Endothelial cell of umbilical vein (primary cell): ENCODE data around the gene FAM20B. TPM values are rescaled to one million over a fixed set of nuclear protein-coding genes. Genes with fewer than 3 reads are reported as not detected.
"Not testable (repeated sequence)": the region's sequence is repeated elsewhere in the genome, so short reads cannot be mapped to it uniquely, and the experiment has no call there.

Experiments
- BruUV-seq: library from RNA; stranded (reverse); fragments of 400-500 nt; replicated peaks from 2 replicates; lab custom pipeline; 2021; lab: Mats Ljungman, UMichigan
- CTCF ChIA-PET: fragments of 300-600, 350-600 bp; sonication (Branson Sonifier 250); formaldehyde crosslinking; loops from one replicate; lab custom pipeline; 2021; ENCODE audit warnings: antibody characterized with exemption, inconsistent platforms; lab: Charles Lee
- POLR2A ChIA-PET: fragments of 300-600, 350-600 bp; sonication (Branson Sonifier 250); formaldehyde crosslinking; loops from one replicate; lab custom pipeline; 2021; ENCODE audit warnings: antibody characterized with exemption, inconsistent platforms; lab: Charles Lee
- DNase-seq: peaks from one replicate; pipeline ENCODE4 v3.0.0-alpha.2; 2011; ENCODE audit warnings: low read depth, low spot score
- FAIRE-seq: peaks from 2 replicates; lab custom pipeline; 2011; peaks lifted over from hg19 to GRCh38; lab: Jason Lieb, UNC
- H2AFZ ChIP-seq: 2 replicates; pipeline ENCODE4 v1.6.0; 2012; ENCODE audit warnings: low read depth, low read length, control low read depth, inconsistent platforms
- H3K27ac ChIP-seq: 2 replicates; pipeline ENCODE4 v1.5.1; 2011; ENCODE audit warnings: low read depth, mild to moderate bottlenecking, control low read depth, low read length, moderate library complexity; ENCODE audit not compliant: insufficient read depth
- H3K27me3 ChIP-seq, 2 experiments: 2 replicates each; pipeline versions ENCODE4 v1.6.0 to v1.6.1; 2011; ENCODE audit warnings: low read length in 2 of 2, mixed read lengths in 1 of 2; ENCODE audit not compliant: control insufficient read depth in 2 of 2, insufficient read depth in 2 of 2
- H3K36me3 ChIP-seq, 2 experiments: 2 replicates in 1 of 2; 3 replicates in 1 of 2; pipeline ENCODE4 v1.5.1; 2011; ENCODE audit warnings: low read length in 2 of 2, mild to moderate bottlenecking in 1 of 2, moderate library complexity in 1 of 2; ENCODE audit not compliant: control insufficient read depth in 2 of 2, insufficient read depth in 2 of 2; ENCODE audit errors: extremely low read depth in 1 of 2
- H3K4me1 ChIP-seq: 3 replicates; pipeline ENCODE4 v1.5.1; 2011; ENCODE audit warnings: mild to moderate bottlenecking, low read length; ENCODE audit not compliant: control insufficient read depth, insufficient read depth; ENCODE audit errors: extremely low read depth
- H3K4me2 ChIP-seq: 2 replicates; pipeline ENCODE4 v1.6.1; 2011; ENCODE audit warnings: low read length, control low read depth, mixed read lengths; ENCODE audit not compliant: insufficient read depth
- H3K4me3 ChIP-seq, 3 experiments: fragments of 200-600 bp in 1 of 3; sonication (generic), shearing (Covaris generic) in 1 of 3; replicated peaks in 1 of 3; 2 replicates each; pipeline ENCODE4 v1.5.1; 2011 to 2016; ENCODE audit warnings: control low read depth in 3 of 3, low read length in 3 of 3, mild to moderate bottlenecking in 2 of 3, inconsistent platforms in 1 of 3, low read depth in 1 of 3, moderate library complexity in 1 of 3; ENCODE audit not compliant: insufficient read depth in 1 of 3
- H3K79me2 ChIP-seq: 2 replicates; pipeline ENCODE4 v1.6.0; 2012; ENCODE audit warnings: low read length, inconsistent platforms; ENCODE audit not compliant: control insufficient read depth, insufficient read depth
- H3K9ac ChIP-seq: replicated peaks from 2 replicates; pipeline ENCODE3; 2011; ENCODE audit warnings: low read length, control low read depth; ENCODE audit not compliant: insufficient read depth; ENCODE audit errors: extremely low read depth
- H3K9me1 ChIP-seq: replicated peaks from 3 replicates; pipeline ENCODE4 v1.6.0; 2011; ENCODE audit warnings: mild to moderate bottlenecking, low read length; ENCODE audit not compliant: control insufficient read depth, insufficient read depth; ENCODE audit errors: extremely low read depth
- H3K9me3 ChIP-seq: replicated peaks from 2 replicates; pipeline ENCODE4 v1.5.1; 2012; ENCODE audit warnings: low read length, inconsistent platforms; ENCODE audit not compliant: control insufficient read depth, insufficient read depth
- H4K20me1 ChIP-seq: replicated peaks from 2 replicates; pipeline ENCODE3; 2011; ENCODE audit warnings: mild to moderate bottlenecking, low read length; ENCODE audit not compliant: control insufficient read depth, insufficient read depth; ENCODE audit errors: extremely low read depth
- CTCF ChIP-seq, 2 donors: IDR thresholded peaks; 1 replicate in 1 of 2; 2 replicates in 1 of 2; pipeline ENCODE4 v1.5.1; 2011; ENCODE audit warnings: low read length in 2 of 2, mild to moderate bottlenecking in 2 of 2, moderate library complexity in 2 of 2, control low read depth in 1 of 2, inconsistent platforms in 1 of 2, low read depth in 1 of 2; ENCODE audit not compliant: insufficient read depth in 1 of 2; ENCODE audit errors: extremely low read depth in 1 of 2
- EZH2 ChIP-seq: IDR thresholded peaks from 2 replicates; pipeline ENCODE4 v1.6.1; 2012; ENCODE audit warnings: borderline replicate concordance, low read depth, mild to moderate bottlenecking, moderate library complexity, low read length, inconsistent platforms; ENCODE audit not compliant: severe bottlenecking
- FOS ChIP-seq: IDR thresholded peaks from 2 replicates; pipeline ENCODE4 v1.6.1; 2011; ENCODE audit warnings: mild to moderate bottlenecking, low read length, moderate library complexity, borderline replicate concordance; ENCODE audit not compliant: insufficient read depth
- GATA2 ChIP-seq: IDR thresholded peaks from 2 replicates; pipeline ENCODE4 v1.7.0; 2011; ENCODE audit warnings: low read depth, mild to moderate bottlenecking, moderate library complexity, mixed read lengths, low read length; ENCODE audit not compliant: insufficient read length, insufficient read depth
- JUN ChIP-seq: IDR thresholded peaks from 2 replicates; pipeline ENCODE4 v1.6.1; 2011; ENCODE audit warnings: borderline replicate concordance, low read depth; ENCODE audit not compliant: insufficient read length, insufficient read depth
- MAX ChIP-seq: IDR thresholded peaks from 2 replicates; pipeline ENCODE4 v1.6.1; 2011; ENCODE audit not compliant: insufficient read depth, insufficient read length
- MYC ChIP-seq: IDR thresholded peaks from one replicate; pipeline ENCODE4 v1.6.1; 2011; ENCODE audit warnings: mild to moderate bottlenecking, low read depth, low read length
- POLR2A ChIP-seq: IDR thresholded peaks from 2 replicates; pipeline ENCODE4 v1.6.1; 2012; ENCODE audit warnings: low read depth, mild to moderate bottlenecking, control low read depth, low read length
- POLR2AphosphoS5 ChIP-seq: IDR thresholded peaks from 2 replicates; pipeline ENCODE4 v1.6.1; 2012; ENCODE audit warnings: low read depth, mild to moderate bottlenecking, control low read depth, low read length, moderate library complexity; ENCODE audit not compliant: insufficient read depth
- dilution Hi-C: fragments of 300-500 bp; cut with MboI; formaldehyde crosslinking; loops from one replicate; pipeline ENCODE4 v1.15.0; 2019; ENCODE audit warnings: low sequenced_read_pairs; ENCODE audit not compliant: extremely low pct_ligation_motif_present
- intact Hi-C: fragments of 100-400 bp; cut with micrococcal nuclease; formaldehyde crosslinking; loops from one replicate; pipeline ENCODE4 v1.10.0; 2022
- polyA plus RNA-seq, 4 experiments: library from polyadenylated mRNA; depleted of rRNA in 3 of 4; stranded (reverse) in 3 of 4; unstranded in 1 of 4; fragments of >200 nt; gene quantifications; 2 replicates each; pipeline versions ENCODE4 v1.2.1 to v1.2.3, GENCODE V29; 2011 to 2012; ENCODE audit warnings: missing spikeins in 1 of 4
- total RNA-seq: library from RNA; stranded (reverse); gene quantifications from 2 replicates; pipeline ENCODE4 v1.2.3, GENCODE V29; 2021

FAM20B gene
- total and polyA plus RNA-seq, 2 donors (not counting 3 experiments of a cell fraction or from before 2014, with no cell fraction given): 10.0 to 35.1 TPM

- H3K9me1 ChIP-seq: no peaks in the 10 kb centered on the region
- no peaks in the 10 kb centered on the region for H3K36me3 ChIP-seq
- ChIA-PET POLR2A (no interaction called here), CTCF (no interaction called here)
- no peak overlapping the region for H3K4me3 ChIP-seq
- no peaks in the 10 kb centered on the region for H3K4me1 ChIP-seq
- no peak overlapping the region for H2AFZ ChIP-seq
- H3K27me3 ChIP-seq: no peaks in the 10 kb centered on the region
- no peak overlapping the region for H3K27ac ChIP-seq
- DNase-seq (no peak), FAIRE-seq (no peak)
- H3K4me2 ChIP-seq: no peak overlapping the region
- intact Hi-C loops (no loop called here), dilution Hi-C loops (no loop called here)
- H3K9me3 ChIP-seq: no peaks in the 10 kb centered on the region
- no peak overlapping the region for H3K9ac ChIP-seq
- TF ChIP-seq POLR2A (no peak), EZH2 (no peak), POLR2AphosphoS5 (no peak), FOS (no peak), MAX (no peak), JUN (no peak), MYC (no peak), GATA2 (no peak), CTCF (IDR thresholded peaks at IDR 0.05; ENCODE audit: extremely low read depth in 1 of 2, insufficient read depth in 1 of 2, low read depth in 1 of 2, low read length in 2 of 2) (no peak)
- no TSS peak for BruUV-seq
- no peaks in the 10 kb centered on the region for H4K20me1 ChIP-seq
- H3K79me2 ChIP-seq: no peaks in the 10 kb centered on the region
Measured at GRCh38 chr1:178986204-178986603, 39.5 kb upstream of the FAM20B start.

GRCh38 chr1:178988198-178988597, 37.5 kb upstream of the FAM20B start:
- DNase-seq, H3K36me3 ChIP-seq, H3K4me2 ChIP-seq, H2AFZ ChIP-seq, H3K4me3 ChIP-seq, H3K79me2 ChIP-seq, H4K20me1 ChIP-seq, H3K27me3 ChIP-seq, H3K4me1 ChIP-seq, FAIRE-seq, dilution Hi-C loops, POLR2A ChIA-PET, H3K27ac ChIP-seq, BruUV-seq, H3K9ac ChIP-seq, CTCF ChIA-PET, H3K9me1 ChIP-seq, intact Hi-C loops, H3K9me3 ChIP-seq: not testable (repeated sequence)
